CD4-positive, alpha-beta T cell (primary cell): ENCODE data around the gene SMYD3. TPM values are rescaled to one million over a fixed set of nuclear protein-coding genes. Genes with fewer than 3 reads are reported as not detected.

ENCODE experiments used
- ATAC-seq: fragments of 200-7000 bp; cut with Tn5 transposase; one replicate; pipeline ENCODE4 v1.10.0; 2022; ENCODE audit warnings: mild to moderate bottlenecking; ENCODE audit not compliant: poor library complexity
- CTCF ChIA-PET: fragments of 350-600 bp; sonication (Branson Sonifier 250); formaldehyde crosslinking; loops from one replicate; lab custom pipeline; 2021; ENCODE audit warnings: antibody characterized with exemption, inconsistent platforms; lab: Charles Lee
- POLR2A ChIA-PET: fragments of 350-600 bp; sonication (Branson Sonifier 250); formaldehyde crosslinking; loops from one replicate; lab custom pipeline; 2021; ENCODE audit warnings: antibody characterized with exemption, inconsistent platforms; lab: Charles Lee
- DNase-seq, 14 experiments: peaks; one replicate each; pipeline ENCODE4 v3.0.0-alpha.2; 2013 to 2020; ENCODE audit warnings: mixed read lengths in 2 of 14
- H3K27ac ChIP-seq, 2 donors: one replicate each; pipeline versions ENCODE4 v1.5.1 to v1.7.0; 2013; ENCODE audit warnings: low read length in 2 of 2, low read depth in 1 of 2, mild to moderate bottlenecking in 1 of 2
- H3K27me3 ChIP-seq, 2 experiments: 1 replicate in 1 of 2; 2 replicates in 1 of 2; pipeline versions ENCODE4 v1.6.1 to v1.7.0; 2013; ENCODE audit warnings: low read length in 2 of 2, control low read depth in 1 of 2, mild to moderate bottlenecking in 1 of 2, moderate library complexity in 1 of 2; ENCODE audit not compliant: insufficient read depth in 2 of 2, control insufficient read depth in 1 of 2
- H3K36me3 ChIP-seq: one replicate; pipeline ENCODE4 v1.6.1; 2013; ENCODE audit warnings: low read length, control low read depth; ENCODE audit not compliant: insufficient read depth
- H3K4me1 ChIP-seq: one replicate; pipeline ENCODE4 v1.6.1; 2013; ENCODE audit warnings: low read length, control low read depth; ENCODE audit not compliant: insufficient read depth
- H3K4me3 ChIP-seq: one replicate; pipeline ENCODE4 v1.5.1; 2013; ENCODE audit warnings: mild to moderate bottlenecking, low read length, moderate library complexity
- H3K9me3 ChIP-seq, 2 experiments: 1 replicate in 1 of 2; 2 replicates in 1 of 2; pipeline versions ENCODE4 v1.6.1 to v1.7.0; 2013; ENCODE audit warnings: low read length in 2 of 2, mild to moderate bottlenecking in 2 of 2, control low read depth in 1 of 2, moderate library complexity in 1 of 2; ENCODE audit not compliant: control insufficient read depth in 1 of 2, insufficient read depth in 1 of 2
- H3K27ac Mint-ChIP-seq: one replicate; pipeline ENCODE4 v1.8.0; 2020; ENCODE audit warnings: mixed read lengths
- H3K27me3 Mint-ChIP-seq: one replicate; pipeline ENCODE4 v1.8.0; 2021; ENCODE audit warnings: mixed read lengths
- H3K36me3 Mint-ChIP-seq: one replicate; pipeline ENCODE4 v1.8.0; 2021; ENCODE audit warnings: low read depth, mixed read lengths
- H3K4me1 Mint-ChIP-seq: one replicate; pipeline ENCODE4 v1.8.0; 2021; ENCODE audit warnings: low read depth, mixed read lengths
- H3K4me3 Mint-ChIP-seq: one replicate; pipeline ENCODE4 v1.8.0; 2020; ENCODE audit warnings: mild to moderate bottlenecking, mixed read lengths
- H3K9me3 Mint-ChIP-seq: one replicate; pipeline ENCODE4 v1.8.0; 2020; ENCODE audit warnings: mixed read lengths
- intact Hi-C, 2 experiments: fragments of 100-400 bp; cut with DNase I in 1 of 2; cut with micrococcal nuclease in 1 of 2; formaldehyde crosslinking; loops; one replicate each; pipeline versions ENCODE4 v1.15.1 to v1.9.0; 2023 to 2025; cut with DNase I, micrococcal nuclease
- total RNA-seq, 174 experiments: library from RNA in 2 of 174; stranded (reverse) in 2 of 174; gene quantifications; one replicate each; pipeline ENCODE4 v1.2.3 and lab custom pipeline; 2021 to 2026
- TF ChIP-seq, protein P1 (sequence below): fragments of 200-600 bp; IDR thresholded peaks from one replicate; pipeline ENCODE4 v1.8.0; 2022; ENCODE audit warnings: antibody characterized with exemption, mild to moderate bottlenecking

Gene SMYD3
- total RNA-seq, 2 experiments from 2014 or later, result 18.8 to 19.6 TPM

- ATAC-seq (no peak), DNase-seq (no peak)
- H3K27me3 ChIP-seq, result no peaks in the 10 kb centered on the region
- no peak overlapping the region for H3K4me3 ChIP-seq
- Mint-ChIP-seq H3K4me1 (no peaks in the 10 kb centered on the region), H3K27ac (no peak overlapping the region), H3K4me3 (no peak overlapping the region), H3K36me3 (no peaks in the 10 kb centered on the region), H3K27me3 (no peaks in the 10 kb centered on the region), H3K9me3 (no peaks in the 10 kb centered on the region)
- no peak overlapping the region for H3K27ac ChIP-seq
- no peaks in the 10 kb centered on the region for H3K36me3 ChIP-seq
- POLR2A ChIA-PET, result no interaction called here
- intact Hi-C loops, result loop anchor here in 1 of 2 experiments (2.0 to 10.0 kb wide), 3 partner anchors 113 to 925 kb away; no protein-coding TSS in a partner anchor
- CTCF ChIA-PET, result no interaction called here
- TF ChIP-seq, protein P1, sequence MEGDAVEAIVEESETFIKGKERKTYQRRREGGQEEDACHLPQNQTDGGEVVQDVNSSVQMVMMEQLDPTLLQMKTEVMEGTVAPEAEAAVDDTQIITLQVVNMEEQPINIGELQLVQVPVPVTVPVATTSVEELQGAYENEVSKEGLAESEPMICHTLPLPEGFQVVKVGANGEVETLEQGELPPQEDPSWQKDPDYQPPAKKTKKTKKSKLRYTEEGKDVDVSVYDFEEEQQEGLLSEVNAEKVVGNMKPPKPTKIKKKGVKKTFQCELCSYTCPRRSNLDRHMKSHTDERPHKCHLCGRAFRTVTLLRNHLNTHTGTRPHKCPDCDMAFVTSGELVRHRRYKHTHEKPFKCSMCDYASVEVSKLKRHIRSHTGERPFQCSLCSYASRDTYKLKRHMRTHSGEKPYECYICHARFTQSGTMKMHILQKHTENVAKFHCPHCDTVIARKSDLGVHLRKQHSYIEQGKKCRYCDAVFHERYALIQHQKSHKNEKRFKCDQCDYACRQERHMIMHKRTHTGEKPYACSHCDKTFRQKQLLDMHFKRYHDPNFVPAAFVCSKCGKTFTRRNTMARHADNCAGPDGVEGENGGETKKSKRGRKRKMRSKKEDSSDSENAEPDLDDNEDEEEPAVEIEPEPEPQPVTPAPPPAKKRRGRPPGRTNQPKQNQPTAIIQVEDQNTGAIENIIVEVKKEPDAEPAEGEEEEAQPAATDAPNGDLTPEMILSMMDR, result no peak
- no peaks in the 10 kb centered on the region for H3K9me3 ChIP-seq
- H3K4me1 ChIP-seq, result no peaks in the 10 kb centered on the region
Observed at GRCh38 chr1:245999697-246000637, 507.1 kb downstream of the SMYD3 start.

GRCh38 chr1:245997471-245998258 lies 509.4 kb downstream of the SMYD3 start:
- DNase-seq, result no peak
- H3K27ac Mint-ChIP-seq, result no peak overlapping the region

GRCh38 chr1:245996811-245997210 lies 510.3 kb downstream of the SMYD3 start:
- Mint-ChIP-seq H3K4me1 (no peaks in the 10 kb centered on the region), H3K27me3 (no peaks in the 10 kb centered on the region), H3K9me3 (no peaks in the 10 kb centered on the region), H3K36me3 (no peaks in the 10 kb centered on the region), H3K27ac (no peak overlapping the region), H3K4me3 (no peak overlapping the region)
- ChIA-PET CTCF (no interaction called here), POLR2A (no interaction called here)
- no peaks in the 10 kb centered on the region for H3K9me3 ChIP-seq
- H3K4me1 ChIP-seq, result no peaks in the 10 kb centered on the region
- no peak for DNase-seq
- no peaks in the 10 kb centered on the region for H3K36me3 ChIP-seq
- no peaks in the 10 kb centered on the region for H3K27me3 ChIP-seq
- ATAC-seq, result no peak
- H3K4me3 ChIP-seq, result no peak overlapping the region
- H3K27ac ChIP-seq, result no peak overlapping the region
- TF ChIP-seq, protein P1, result no peak
- intact Hi-C loops, result no loop called here

More at GRCh38 chr1:245997471-245998258, 509.4 kb downstream of the SMYD3 start:
- Mint-ChIP-seq H3K4me1 (no peaks in the 10 kb centered on the region), H3K36me3 (no peaks in the 10 kb centered on the region), H3K27me3 (no peaks in the 10 kb centered on the region), H3K9me3 (no peaks in the 10 kb centered on the region), H3K4me3 (no peak overlapping the region)
- Histone ChIP-seq H3K4me3 (no peak overlapping the region), H3K27me3 (no peaks in the 10 kb centered on the region), H3K9me3 (no peaks in the 10 kb centered on the region), H3K36me3 (no peaks in the 10 kb centered on the region), H3K27ac (no peak overlapping the region), H3K4me1 (no peaks in the 10 kb centered on the region)
- TF ChIP-seq, protein P1, result no peak
- no peak for ATAC-seq
- POLR2A ChIA-PET, result no interaction called here
- CTCF ChIA-PET, result no interaction called here
- intact Hi-C loops, result no loop called here
